ENCODE data around the gene EI24.

Gene EI24

DNA sequence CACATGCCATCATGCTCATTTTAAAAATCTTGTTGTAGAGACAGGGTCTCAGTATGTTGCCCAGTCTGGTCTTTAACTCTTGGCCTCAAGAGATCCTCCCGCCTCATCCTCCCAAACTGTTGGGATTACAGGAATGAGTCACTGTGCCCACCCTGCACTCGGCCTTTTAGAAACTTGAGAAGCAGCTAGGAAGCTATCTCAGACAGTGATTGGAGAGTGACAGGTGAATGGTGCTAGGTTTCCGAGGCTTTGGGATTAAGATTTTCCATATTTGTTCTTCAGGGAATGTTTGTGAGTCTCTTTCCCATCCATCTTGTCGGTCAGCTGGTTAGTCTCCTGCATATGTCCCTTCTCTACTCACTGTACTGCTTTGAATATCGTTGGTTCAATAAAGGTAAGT, 10.5 kb downstream of the EI24 start:
- DNase-seq (ENCODE audit: low spot score), result no peak

DNA sequence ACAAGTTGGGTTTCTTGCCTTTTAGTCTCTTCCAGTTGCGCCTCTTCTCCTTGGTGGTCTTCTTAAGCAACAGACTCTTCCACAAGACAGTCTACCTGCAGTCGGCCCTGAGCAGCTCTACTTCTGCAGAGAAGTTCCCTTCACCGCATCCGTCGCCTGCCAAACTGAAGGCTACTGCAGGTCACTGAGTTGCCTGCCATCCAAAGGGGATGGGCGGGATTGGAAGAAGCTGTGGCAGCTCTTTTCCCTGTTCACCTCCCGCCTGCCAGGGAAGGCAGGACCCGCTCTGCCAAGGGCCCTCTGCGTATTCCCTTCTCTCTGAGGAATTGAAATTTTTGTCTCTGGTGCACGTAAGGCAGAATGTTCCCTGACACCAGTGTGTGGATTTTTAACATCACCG, 14.2 kb downstream of the EI24 start:
- DNase-seq (ENCODE audit: low spot score), result no peak

DNA sequence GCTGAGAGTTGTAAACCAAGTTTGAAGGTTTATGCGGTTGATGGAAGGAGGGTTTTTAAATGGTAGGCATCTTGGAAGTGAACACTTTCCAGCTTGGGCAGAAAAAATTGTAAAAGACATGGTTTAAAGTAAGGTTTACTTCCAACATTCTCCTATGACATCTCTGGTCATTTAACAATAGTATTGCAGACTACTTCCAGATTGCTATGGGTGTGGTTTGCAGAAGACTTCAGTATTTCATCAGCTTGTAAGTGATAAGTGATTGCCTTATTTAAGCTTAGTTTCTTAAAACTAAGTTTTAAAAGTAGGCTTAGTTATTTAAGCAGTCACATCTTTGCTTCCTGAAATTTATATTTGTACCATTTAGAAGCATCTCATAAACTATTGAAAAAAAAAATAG, 16.2 kb downstream of the EI24 start:
- no peak for DNase-seq (ENCODE audit: low spot score)

DNA sequence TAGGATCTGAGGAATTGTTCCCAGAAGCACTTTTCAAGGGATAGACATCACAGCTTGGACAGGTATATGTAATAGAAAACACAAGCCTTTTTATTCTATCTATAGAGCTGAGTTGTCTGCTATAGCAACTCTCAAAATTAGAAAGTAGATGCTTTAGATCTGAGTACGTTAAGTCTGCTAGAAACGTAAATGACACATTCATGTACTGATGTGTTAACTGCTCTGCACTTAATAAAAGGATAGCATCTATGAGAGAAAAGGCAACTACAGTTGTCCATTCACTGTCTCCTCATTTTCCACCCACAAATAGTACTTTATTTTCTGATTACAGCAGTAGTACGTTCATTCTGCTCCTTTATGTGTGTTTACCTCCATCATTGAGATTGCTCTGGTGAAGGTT, 17.3 kb downstream of the EI24 start:
- no peak for DNase-seq (ENCODE audit: low spot score)

GRCh38 chr11:125587480-125587879, 18.2 kb downstream of the EI24 start:
- DNase-seq (ENCODE audit: low spot score), result no peak

DNA sequence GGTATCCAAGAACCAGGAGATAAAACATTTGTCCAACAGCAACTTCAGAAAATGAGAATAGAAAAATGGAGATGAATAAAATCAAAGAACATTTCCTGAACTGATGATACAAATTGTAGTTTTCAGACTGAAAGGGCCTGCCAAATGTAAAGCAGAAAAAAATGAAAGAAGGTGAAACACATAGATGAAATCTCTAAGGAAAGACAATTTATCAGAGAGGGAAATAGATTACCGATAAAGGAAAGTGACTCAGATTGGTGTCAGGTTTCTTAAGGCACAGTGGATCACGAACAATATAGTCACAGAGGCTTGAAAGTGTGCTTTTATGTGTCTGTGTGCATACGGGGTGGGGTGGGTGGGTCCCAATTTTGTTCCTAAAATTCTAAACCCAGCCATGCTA, 19.2 kb downstream of the EI24 start:
- no peak for DNase-seq (ENCODE audit: low spot score)

- DNase-seq (ENCODE audit: low spot score), result peak; percentile 74
Observed at GRCh38 chr11:125591649-125592304, 22.5 kb downstream of the EI24 start.

DNA sequence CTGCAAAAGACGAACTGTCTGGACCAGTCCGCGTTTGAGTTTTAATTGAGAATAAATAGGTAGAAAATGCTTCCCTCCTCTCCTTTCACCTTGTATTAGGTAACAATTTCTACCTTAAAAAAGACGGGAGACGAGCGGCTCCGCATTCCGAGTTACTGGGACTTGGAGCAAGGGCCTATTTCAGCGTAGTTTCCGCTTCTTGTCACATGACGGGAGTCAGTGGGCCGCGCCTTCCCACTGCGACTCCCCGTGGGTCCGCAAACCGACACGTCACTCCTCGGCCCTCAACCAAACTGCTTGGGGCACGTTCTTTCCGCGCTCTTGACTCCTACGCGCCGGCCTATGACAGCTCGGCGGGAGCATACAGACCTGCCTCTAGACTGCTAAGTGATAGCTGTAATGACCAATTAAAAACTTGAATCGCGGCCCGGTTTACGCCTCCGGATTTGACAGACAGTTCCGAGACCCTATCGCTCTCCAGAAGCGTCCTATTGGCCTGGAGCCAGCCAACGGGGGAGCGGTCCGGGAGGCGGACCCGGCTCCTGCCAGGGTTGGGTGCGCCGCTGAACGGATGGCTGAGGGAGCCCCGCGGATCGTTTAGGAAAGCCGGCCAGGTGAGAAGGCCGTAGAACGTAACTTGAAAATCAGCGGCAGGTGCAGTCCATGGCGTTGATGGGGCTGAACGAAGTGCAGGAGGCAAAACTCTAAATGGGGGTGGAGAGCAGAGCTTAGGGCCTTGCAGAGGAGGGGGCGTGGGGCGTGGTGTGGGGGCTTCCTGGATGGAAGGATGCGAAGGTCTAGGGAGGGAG, 23.2 kb downstream of the EI24 start, which contains the start of gene STT3A:
Gene STT3A (plus strand): TSS at position 548 of the 809 bp plus-strand sequence. CDS start 3,064 bp downstream, outside the sequence.
- DNase-seq (ENCODE audit: low spot score), result peak; percentile 98

DNA sequence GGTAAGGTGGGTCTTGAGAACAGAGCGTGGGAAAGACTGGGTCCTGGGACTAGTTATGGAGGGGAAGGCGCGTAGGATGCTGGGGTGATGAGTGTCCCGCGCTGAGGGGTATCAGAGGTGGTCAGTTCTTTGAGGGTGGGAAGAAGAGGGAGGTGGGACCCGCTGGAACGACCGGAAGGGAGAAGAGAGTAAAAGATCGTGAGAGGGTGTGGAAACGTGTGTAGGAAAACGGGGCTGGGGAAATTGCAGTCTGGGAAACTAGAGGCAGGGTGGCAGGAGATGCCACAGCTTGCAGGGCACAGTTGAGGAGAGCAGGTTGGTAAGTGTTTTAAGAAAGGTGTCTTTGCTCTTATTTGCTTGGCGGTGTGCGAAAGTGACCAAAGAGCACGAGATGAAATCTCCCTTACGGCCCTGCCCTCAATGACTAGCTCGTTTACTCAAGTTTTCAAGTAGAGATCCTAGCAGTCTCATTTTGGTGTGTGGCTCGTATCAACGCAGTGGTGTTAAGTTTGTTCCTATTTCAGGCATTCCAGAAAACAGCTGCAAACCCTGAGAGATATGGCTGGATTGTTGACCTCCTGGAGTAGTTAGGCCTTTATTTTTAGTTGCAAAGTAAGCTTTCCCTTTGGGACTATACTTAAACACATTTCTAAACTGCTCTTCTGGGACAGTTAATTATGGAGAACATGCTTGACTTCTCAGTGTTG, 24.0 kb downstream of the EI24 start:
- no peak for DNase-seq (ENCODE audit: low spot score)

GRCh38 chr11:125594958-125595357, 25.7 kb downstream of the EI24 start:
- DNase-seq (ENCODE audit: low spot score), result no peak

- DNase-seq (ENCODE audit: low spot score), result no peak
Observed at GRCh38 chr11:125600663-125601062, 31.4 kb downstream of the EI24 start.

DNA sequence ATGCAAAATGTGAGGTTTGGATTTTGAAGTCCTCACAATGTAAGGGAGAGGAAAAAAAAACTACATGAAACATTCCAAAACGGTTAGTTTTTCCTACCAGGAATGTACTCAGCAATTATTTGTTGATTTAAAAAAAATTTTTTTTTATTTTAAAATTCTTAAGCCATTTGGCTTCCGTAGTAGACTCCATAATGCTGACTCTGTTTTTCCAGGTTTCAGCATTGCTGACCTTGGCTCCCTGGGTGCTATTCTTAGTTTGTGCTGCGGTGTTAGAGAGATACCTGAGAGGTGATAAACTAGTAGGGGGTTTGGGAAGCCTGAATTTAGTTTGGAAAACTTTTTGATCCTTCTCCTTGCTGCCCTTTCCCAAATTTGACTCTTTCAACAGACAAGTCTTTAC, 33.9 kb downstream of the EI24 start:
- DNase-seq (ENCODE audit: low spot score), result no peak

DNA sequence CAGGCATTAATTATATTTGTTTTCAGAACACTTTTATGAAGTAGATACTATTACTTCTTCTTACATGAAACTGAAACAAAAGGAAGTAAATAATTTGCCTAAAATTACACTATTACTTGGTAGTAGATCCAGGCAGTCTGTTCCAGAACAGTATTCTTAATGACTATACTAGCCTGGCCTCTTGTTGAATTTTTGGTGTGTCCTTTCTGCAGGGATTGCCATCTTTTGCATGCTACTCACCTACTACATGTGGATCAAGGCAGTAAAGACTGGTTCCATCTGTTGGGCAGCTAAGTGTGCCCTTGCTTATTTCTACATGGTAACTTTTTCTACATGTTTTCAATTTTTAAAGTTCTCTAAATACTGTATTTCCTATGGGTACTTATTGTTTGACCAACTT, 36.1 kb downstream of the EI24 start:
- no peak for DNase-seq (ENCODE audit: low spot score)

DNA sequence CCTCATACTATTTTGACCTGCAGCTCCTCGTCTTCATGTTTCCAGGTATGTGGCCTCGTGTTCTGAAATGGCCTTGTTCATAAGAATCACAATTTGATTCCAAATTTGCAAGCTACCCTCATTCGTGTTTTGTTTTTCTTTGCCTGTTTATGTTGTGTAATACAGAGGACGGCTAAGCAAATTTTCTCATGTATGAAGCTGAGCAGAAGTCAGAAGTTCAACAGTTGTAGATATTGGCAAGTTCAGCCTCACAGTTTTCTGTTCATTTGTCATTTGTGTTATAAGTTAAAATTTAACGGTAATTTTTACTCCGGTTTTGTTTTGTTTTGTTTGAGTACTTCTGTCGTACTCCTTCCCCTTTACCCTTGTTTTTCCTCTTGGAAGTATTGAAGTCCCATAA, 40.3 kb downstream of the EI24 start:
- DNase-seq (ENCODE audit: low spot score), result no peak

DNA sequence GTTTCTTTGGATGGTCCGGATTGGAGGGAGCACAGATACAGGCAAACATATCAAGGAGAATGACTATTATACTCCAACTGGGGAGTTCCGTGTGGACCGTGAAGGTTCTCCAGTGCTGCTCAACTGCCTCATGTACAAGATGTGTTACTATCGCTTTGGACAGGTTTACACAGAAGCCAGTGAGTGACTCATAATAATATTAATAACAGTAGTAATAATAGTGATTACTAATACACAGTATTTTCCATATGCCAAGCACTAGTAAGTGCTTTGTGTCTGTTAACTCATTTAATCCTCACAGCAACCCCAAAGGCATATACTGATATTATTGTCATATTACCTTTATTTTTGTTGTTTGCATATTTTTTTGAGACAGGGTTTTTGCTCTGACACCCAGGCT, 49.1 kb downstream of the EI24 start:
- no peak for DNase-seq (ENCODE audit: low spot score)

- no peak for DNase-seq (ENCODE audit: low spot score)
Observed at GRCh38 chr11:125621995-125622394, 52.7 kb downstream of the EI24 start.

DNA sequence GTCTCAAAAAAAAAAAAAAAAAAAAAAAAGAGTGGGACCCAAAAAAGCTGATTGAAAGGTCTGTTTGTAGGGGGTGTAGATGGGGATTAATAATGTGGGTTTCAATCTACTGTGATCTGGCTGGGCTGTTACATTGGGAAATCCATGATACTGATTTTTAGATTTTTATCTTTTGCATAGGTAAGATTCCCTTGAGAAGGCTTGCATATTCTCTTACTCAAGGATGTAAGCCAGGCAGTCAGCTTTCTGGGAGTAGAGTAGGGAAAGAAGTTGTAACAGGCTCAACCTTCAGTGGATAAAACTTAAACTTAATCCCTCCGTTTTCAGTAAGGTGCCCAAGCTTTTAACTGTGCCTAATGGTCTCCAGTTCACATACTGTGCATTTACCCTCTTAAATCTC, 53.8 kb downstream of the EI24 start:
- no peak for DNase-seq (ENCODE audit: low spot score)

DNA sequence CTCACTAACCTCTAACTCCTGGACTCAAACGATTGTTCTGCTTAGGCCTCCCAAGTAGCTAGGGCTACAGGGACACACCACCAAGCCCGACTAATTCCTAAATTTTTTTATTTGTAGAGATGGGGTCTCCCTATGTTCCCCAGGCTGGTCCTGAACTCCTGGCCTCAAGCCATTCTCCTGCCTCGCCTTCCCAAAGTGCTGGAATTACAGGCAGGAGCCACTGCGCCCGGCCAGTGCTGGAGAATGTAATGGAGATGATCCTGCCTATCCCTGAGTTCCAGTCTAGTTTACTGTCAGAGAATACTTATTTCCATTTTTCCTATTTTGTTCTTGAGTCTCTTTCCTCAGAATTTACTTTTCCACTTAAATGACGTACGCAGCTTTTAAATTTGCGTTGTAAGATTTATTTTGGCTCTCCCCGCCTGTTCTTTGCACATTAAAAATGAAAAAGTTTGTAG, 55.5 kb downstream of the EI24 start, which contains the start of gene CHEK1:
Gene CHEK1 (plus strand): TSS at position 408 of the 458 bp plus-strand sequence. CDS start 1,606 bp downstream, outside the sequence.
- peak; percentile 46 for DNase-seq (ENCODE audit: low spot score)

GRCh38 chr11:125625225-125625629, 56.0 kb downstream of the EI24 start:
- DNase-seq (ENCODE audit: low spot score), result no peak

DNA sequence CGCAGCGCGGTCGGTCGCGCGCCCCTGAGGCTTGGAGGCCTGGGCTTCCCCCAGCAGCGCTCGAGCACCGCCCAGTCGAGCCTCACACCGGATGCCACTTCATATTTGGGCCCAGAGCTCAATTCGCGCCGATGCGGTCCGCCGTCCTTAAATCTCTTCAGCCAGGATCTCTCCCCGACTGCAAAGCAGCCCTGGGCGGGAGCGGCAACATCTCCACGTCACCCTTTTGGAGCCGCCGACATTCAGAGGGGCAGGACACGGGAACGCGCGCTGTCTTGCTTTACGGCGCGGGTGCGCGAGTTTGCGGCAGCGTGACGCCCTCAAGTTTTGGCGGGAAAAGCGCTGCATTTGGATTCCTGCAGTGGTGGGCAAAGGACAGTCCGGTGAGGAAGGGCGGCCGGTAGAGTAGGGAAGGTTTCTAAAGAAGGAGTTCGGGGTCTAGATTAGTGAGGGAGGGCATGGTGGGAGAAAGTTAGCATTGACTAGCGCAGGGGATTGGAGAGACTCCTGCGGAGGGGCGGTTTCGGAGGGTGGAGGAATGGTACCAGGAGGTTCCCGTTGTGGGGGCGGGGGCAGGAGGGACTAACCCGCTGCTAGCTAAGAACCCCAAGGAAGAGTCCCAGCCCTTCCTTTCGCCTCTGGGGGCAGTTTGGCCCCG, 56.5 kb downstream of the EI24 start:
- peak; percentile 97 for DNase-seq (ENCODE audit: low spot score)

GRCh38 chr11:125626288-125626950, 57.1 kb downstream of the EI24 start:
- DNase-seq (ENCODE audit: low spot score), result no peak

Measured in ecto neural progenitor cell (in vitro differentiated cells).